HG03520 (cell line): Measurements from ENCODE around the gene TSPOAP1.

Source experiments
- ATAC-seq: cut with Tn5 transposase; IDR thresholded peaks from one replicate; pipeline ENCODE4 v1.9.1; 2021; ENCODE audit warnings: mild to moderate bottlenecking, moderate library complexity; ENCODE audit not compliant: unreplicated experiment

The TSPOAP1 gene

GRCh38 chr17:58340405-58340876 lies 11.8 kb upstream of the TSPOAP1 start:
- ATAC-seq, result no peak

- ATAC-seq, result no peak
Observed at GRCh38 chr17:58339755-58340404, 11.3 kb upstream of the TSPOAP1 start.

- no peak for ATAC-seq
Observed at GRCh38 chr17:58338841-58339754, 10.5 kb upstream of the TSPOAP1 start.

GRCh38 chr17:58338454-58338840 lies 9.9 kb upstream of the TSPOAP1 start:
- ATAC-seq, result no peak

GRCh38 chr17:58337600-58338453 lies 9.2 kb upstream of the TSPOAP1 start:
- peak; percentile 60 for ATAC-seq

- ATAC-seq, result no peak
Observed at GRCh38 chr17:58337210-58337599, 8.6 kb upstream of the TSPOAP1 start.

GRCh38 chr17:58336456-58337209 lies 8.0 kb upstream of the TSPOAP1 start:
- ATAC-seq, result no peak

GRCh38 chr17:58335779-58336455 lies 7.3 kb upstream of the TSPOAP1 start:
- no peak for ATAC-seq

GRCh38 chr17:58335061-58335731 lies 6.6 kb upstream of the TSPOAP1 start:
- no peak for ATAC-seq

GRCh38 chr17:58334661-58335060 lies 6.1 kb upstream of the TSPOAP1 start:
- no peak for ATAC-seq

GRCh38 chr17:58334256-58334655 lies 5.7 kb upstream of the TSPOAP1 start:
- ATAC-seq, result no peak

- ATAC-seq, result no peak
Observed at GRCh38 chr17:58333736-58334207, 5.2 kb upstream of the TSPOAP1 start.

- no peak for ATAC-seq
Observed at GRCh38 chr17:58332778-58333735, 4.5 kb upstream of the TSPOAP1 start.

GRCh38 chr17:58331815-58332777 lies 3.5 kb upstream of the TSPOAP1 start:
- no peak for ATAC-seq

GRCh38 chr17:58330997-58331814 lies 2.6 kb upstream of the TSPOAP1 start:
- no peak for ATAC-seq

- ATAC-seq, result no peak
Observed at GRCh38 chr17:58330538-58330996, 2.0 kb upstream of the TSPOAP1 start.
